Measurements from ENCODE around the gene MATN1. TPM values are rescaled to one million over a fixed set of nuclear protein-coding genes. Genes with fewer than 3 reads are reported as not detected.

The MATN1 gene
- polyA plus RNA-seq, 2 of the 4 experiments (the other 2 are of a cell fraction) = 0.05 to 0.17 TPM

- TF ChIP-seq REST (IDR thresholded peaks at IDR 0.05) (no peak), HOXB5 (CRISPR knock-in tag; IDR thresholded peaks at IDR 0.05) (no peak), BHLHE40 (IDR thresholded peaks at IDR 0.05; ENCODE audit: low read depth, low read length) (no peak)
Measured at GRCh38 chr1:30680879-30681278, 42.5 kb downstream of the MATN1 start (continued).

- Histone ChIP-seq H3K27ac (no peak overlapping the region), H3K4me2 (no peak overlapping the region), H3K9me3 (no peaks in the 10 kb centered on the region), H3K4me1 (no peaks in the 10 kb centered on the region), H3K4me3 (no peak overlapping the region)
- DNase-seq (ENCODE audit: low read depth in 1 of 2, low spot score in 1 of 2) (no peak), ATAC-seq (no peak), FAIRE-seq (no peak)
- POLR2A ChIA-PET = no interaction called here
- TF ChIP-seq ZSCAN20 (CRISPR knock-in tag; IDR thresholded peaks at IDR 0.05) (no peak), E2F6 (IDR thresholded peaks at IDR 0.05; ENCODE audit: borderline replicate concordance, low read depth) (no peak), NFE2L2 (conservative IDR thresholded peaks at IDR 0.05; ENCODE audit: low read length) (no peak), ZNF302 (CRISPR knock-in tag; IDR thresholded peaks at IDR 0.05) (no peak), SMC3 (IDR thresholded peaks at IDR 0.05) (no peak), HEYL (CRISPR knock-in tag; IDR thresholded peaks at IDR 0.05) (no peak), KDM5A (IDR thresholded peaks at IDR 0.05) (no peak), BHLHE40 (IDR thresholded peaks at IDR 0.05; ENCODE audit: low read depth, low read length) (no peak), FOSL2 (IDR thresholded peaks at IDR 0.05) (no peak), FOSL2 (CRISPR knock-in tag; IDR thresholded peaks at IDR 0.05) (no peak), JUN (IDR thresholded peaks at IDR 0.05) (no peak), EP300 (IDR thresholded peaks at IDR 0.05) (no peak), NPAS2 (CRISPR knock-in tag; IDR thresholded peaks at IDR 0.05; ENCODE audit: borderline replicate concordance) (no peak)
- CTCF ChIA-PET = interaction anchor here (0.7 to 0.8 kb wide), 2 partner anchors 28 to 391 kb away, joined by 3 to 4 read pairs; no protein-coding TSS in a partner anchor
- WGBS (ENCODE audit: missing lambda C conversion rate) = 50% methylated on average over 5 of the region's 7 CpGs
Measured at GRCh38 chr1:30680429-30680828, 43.0 kb downstream of the MATN1 start.

- ATAC-seq = no peak
- no peak overlapping the region for H3K4me3 ChIP-seq
- H3K4me1 ChIP-seq = no peaks in the 10 kb centered on the region
- DNase-seq (ENCODE audit: low read depth in 1 of 2, low spot score in 1 of 2) = no peak
- ChIA-PET CTCF (interaction anchor here (0.8 kb wide), 1 partner anchor 28 kb away, joined by 3 read pairs; no protein-coding TSS in a partner anchor), POLR2A (no interaction called here)
- no peak for FAIRE-seq
- no peak for TF ChIP-seq FOXS1 (CRISPR knock-in tag; IDR thresholded peaks at IDR 0.05)
- TF ChIP-seq CEBPB (IDR thresholded peaks at IDR 0.05) = no peak
- TF ChIP-seq HOXA7 (CRISPR knock-in tag; IDR thresholded peaks at IDR 0.05) = no peak
- TF ChIP-seq ZSCAN20 (CRISPR knock-in tag; IDR thresholded peaks at IDR 0.05) = no peak
- TF ChIP-seq E2F6 (IDR thresholded peaks at IDR 0.05; ENCODE audit: borderline replicate concordance, low read depth) = no peak
- no peak for TF ChIP-seq TFCP2L1 (CRISPR knock-in tag; IDR thresholded peaks at IDR 0.05)
- TF ChIP-seq CHD2 (IDR thresholded peaks at IDR 0.05; ENCODE audit: low read length, partially characterized antibody) = no peak
- TF ChIP-seq NFE2L2 (conservative IDR thresholded peaks at IDR 0.05; ENCODE audit: low read length) = no peak
- no peak for TF ChIP-seq EHMT2 (IDR thresholded peaks at IDR 0.05; ENCODE audit: low read depth)
- TF ChIP-seq CBX8 (IDR thresholded peaks at IDR 0.05) = no peak
- TF ChIP-seq ATOH8 (CRISPR knock-in tag; IDR thresholded peaks at IDR 0.05; ENCODE audit: low read depth) = no peak
- TF ChIP-seq FOSB (CRISPR knock-in tag; IDR thresholded peaks at IDR 0.05) = no peak
- no peak for TF ChIP-seq POLR2A (IDR thresholded peaks at IDR 0.05; ENCODE audit: low read length)
- TF ChIP-seq PBX3 (IDR thresholded peaks at IDR 0.05) = no peak
- no peak for TF ChIP-seq ZNF302 (CRISPR knock-in tag; IDR thresholded peaks at IDR 0.05)
- no peak for TF ChIP-seq REST (IDR thresholded peaks at IDR 0.05)
- no peak overlapping the region for H3K27ac ChIP-seq
- no peak overlapping the region for H3K4me2 ChIP-seq
- WGBS (ENCODE audit: missing lambda C conversion rate) = 11% methylated on average over 2 of the region's 2 CpGs
- no peaks in the 10 kb centered on the region for H3K9me3 ChIP-seq
Measured at GRCh38 chr1:30679976-30680305, 43.4 kb downstream of the MATN1 start.
